ENCODE measurements around the gene QSOX1. TPM values are rescaled to one million over a fixed set of nuclear protein-coding genes. Genes with fewer than 3 reads are reported as not detected.

Gene QSOX1
- total RNA-seq, 1 experiment from 2014 or later, result 12.1 TPM

- Mint-ChIP-seq H3K36me3 (ENCODE audit: insufficient read depth, unreplicated experiment) (peaks cover 8% of the 10 kb centered on the region), H3K27ac (ENCODE audit: unreplicated experiment) (no peak overlapping the region), H3K4me1 (ENCODE audit: low read depth, unreplicated experiment) (peaks cover 8% of the 10 kb centered on the region), H3K9me3 (ENCODE audit: unreplicated experiment) (no peaks in the 10 kb centered on the region), H3K4me3 (ENCODE audit: unreplicated experiment) (no peak overlapping the region), H3K27me3 (ENCODE audit: insufficient read depth, unreplicated experiment) (no peaks in the 10 kb centered on the region)
- Histone ChIP-seq H3K27me3 (replicated peaks; ENCODE audit: control insufficient read depth, insufficient read depth, low read length) (no peaks in the 10 kb centered on the region), H3K36me3 (ENCODE audit: control insufficient read depth, insufficient read depth, low read length) (no peaks in the 10 kb centered on the region), H3K4me1 (peaks cover 21% of the 10 kb centered on the region), H3K9me3 (no peaks in the 10 kb centered on the region), H3K4me3 (ENCODE audit: low read depth, low read length) (no peak overlapping the region)
- no peak for DNase-seq
- intact Hi-C loops (cut with micrococcal nuclease; ENCODE audit: unreplicated experiment), result loop anchor here (5.0 kb wide), 1 partner anchor 218 kb away; the partner anchor contains the start of gene CEP350
- no TSS peak for BruUV-seq (replicated peaks)
- CTCF ChIA-PET, result interaction anchor here (0.5 to 1.3 kb wide), 3 partner anchors 9 to 100 kb away, joined by 4 to 6 read pairs (median 4); no protein-coding TSS in a partner anchor
- POLR2A ChIA-PET, result no interaction called here
- no peak for TF ChIP-seq CTCF (IDR thresholded peaks at IDR 0.05; ENCODE audit: insufficient read depth in 1 of 2, low read depth in 1 of 2, low read length in 1 of 2, severe bottlenecking in 1 of 2, unreplicated experiment in 1 of 2)
These were observed 16.0 kb downstream of the QSOX1 start for GRCh38 chr1:180170546-180171151.

GRCh38 chr1:180171691-180172090 is 17.0 kb downstream of the QSOX1 start:
- no peak for TF ChIP-seq CTCF (IDR thresholded peaks at IDR 0.05; ENCODE audit: insufficient read depth in 1 of 2, low read depth in 1 of 2, low read length in 1 of 2, severe bottlenecking in 1 of 2, unreplicated experiment in 1 of 2)
- Histone ChIP-seq H3K4me3 (ENCODE audit: low read depth, low read length) (no peak overlapping the region), H3K27me3 (replicated peaks; ENCODE audit: control insufficient read depth, insufficient read depth, low read length) (no peaks in the 10 kb centered on the region), H3K9me3 (no peaks in the 10 kb centered on the region), H3K36me3 (ENCODE audit: control insufficient read depth, insufficient read depth, low read length) (no peaks in the 10 kb centered on the region), H3K4me1 (peaks cover 21% of the 10 kb centered on the region)
- intact Hi-C loops (cut with micrococcal nuclease; ENCODE audit: unreplicated experiment), result loop anchor here (5.0 kb wide), 1 partner anchor 219 kb away; the partner anchor contains the start of gene CEP350
- DNase-seq, result no peak
- Mint-ChIP-seq H3K36me3 (ENCODE audit: insufficient read depth, unreplicated experiment) (peaks cover 8% of the 10 kb centered on the region), H3K27ac (ENCODE audit: unreplicated experiment) (no peak overlapping the region), H3K4me3 (ENCODE audit: unreplicated experiment) (no peak overlapping the region), H3K27me3 (ENCODE audit: insufficient read depth, unreplicated experiment) (no peaks in the 10 kb centered on the region), H3K9me3 (ENCODE audit: unreplicated experiment) (no peaks in the 10 kb centered on the region), H3K4me1 (ENCODE audit: low read depth, unreplicated experiment) (peaks cover 8% of the 10 kb centered on the region)
- BruUV-seq (replicated peaks), result no TSS peak
- ChIA-PET CTCF (no interaction called here), POLR2A (no interaction called here)

- BruUV-seq (replicated peaks), result no TSS peak
- no peaks in the 10 kb centered on the region for H3K9me3 Mint-ChIP-seq (ENCODE audit: unreplicated experiment)
- H3K4me1 ChIP-seq, result peaks cover 13% of the 10 kb centered on the region
- no peak overlapping the region for H3K4me3 ChIP-seq (ENCODE audit: low read depth, low read length)
- DNase-seq, result no peak
- H3K36me3 Mint-ChIP-seq (ENCODE audit: insufficient read depth, unreplicated experiment), result peaks cover 8% of the 10 kb centered on the region
- ChIA-PET POLR2A (no interaction called here), CTCF (interaction anchor here (0.5 kb wide), 1 partner anchor 169 kb away, joined by 5 read pairs; no protein-coding TSS in a partner anchor)
- H3K36me3 ChIP-seq (ENCODE audit: control insufficient read depth, insufficient read depth, low read length), result no peaks in the 10 kb centered on the region
- H3K27ac Mint-ChIP-seq (ENCODE audit: unreplicated experiment), result no peak overlapping the region
- intact Hi-C loops (cut with micrococcal nuclease; ENCODE audit: unreplicated experiment), result loop anchor here (5.0 kb wide), 1 partner anchor 221 kb away; the partner anchor contains the start of gene CEP350
- no peak overlapping the region for H3K4me3 Mint-ChIP-seq (ENCODE audit: unreplicated experiment)
- H3K27me3 Mint-ChIP-seq (ENCODE audit: insufficient read depth, unreplicated experiment), result no peaks in the 10 kb centered on the region
- peaks cover 8% of the 10 kb centered on the region for H3K4me1 Mint-ChIP-seq (ENCODE audit: low read depth, unreplicated experiment)
- H3K27me3 ChIP-seq (replicated peaks; ENCODE audit: control insufficient read depth, insufficient read depth, low read length), result no peaks in the 10 kb centered on the region
- no peak for TF ChIP-seq CTCF (IDR thresholded peaks at IDR 0.05; ENCODE audit: insufficient read depth in 1 of 2, low read depth in 1 of 2, low read length in 1 of 2, severe bottlenecking in 1 of 2, unreplicated experiment in 1 of 2)
- no peaks in the 10 kb centered on the region for H3K9me3 ChIP-seq
These were observed 18.8 kb downstream of the QSOX1 start for GRCh38 chr1:180173451-180173850.
